AG04449 (cell line): ENCODE results near the gene RPH3AL.

Experiments
- CTCF ChIA-PET: fragments of 350-600 bp; formaldehyde crosslinking; extraction: SDS; loops from one replicate; lab custom pipeline; 2021; ENCODE audit warnings: antibody characterized with exemption; lab: Yijun Ruan, JAX
- POLR2A ChIA-PET: fragments of 400-600, 350-600 bp; formaldehyde crosslinking; extraction: SDS; loops from one replicate; lab custom pipeline; 2020; ENCODE audit warnings: antibody characterized with exemption, inconsistent platforms; lab: Yijun Ruan, JAX
- DNase-seq: peaks from one replicate; pipeline ENCODE4 v3.0.0-alpha.2; 2010; ENCODE audit warnings: low read depth, low spot score
- H3K4me3 ChIP-seq: 2 replicates; pipeline ENCODE4 v1.5.1; 2011; ENCODE audit warnings: low read depth, mild to moderate bottlenecking, control low read depth, low read length
- CTCF ChIP-seq: IDR thresholded peaks from one replicate; pipeline ENCODE4 v1.5.1; 2011; ENCODE audit warnings: mild to moderate bottlenecking, moderate library complexity, low read length, control low read depth, inconsistent platforms; ENCODE audit not compliant: insufficient read depth; ENCODE audit errors: missing control alignments

RPH3AL gene

GRCh38 chr17:349666-350065, 2.9 kb downstream of the RPH3AL start:
- DNase-seq = no peak
- TF ChIP-seq CTCF = no peak
- ChIA-PET CTCF (no interaction called here), POLR2A (no interaction called here)
- H3K4me3 ChIP-seq = no peak overlapping the region

GRCh38 chr17:348692-349425, 3.7 kb downstream of the RPH3AL start:
- POLR2A ChIA-PET = no interaction called here
- CTCF ChIA-PET = no interaction called here
- DNase-seq = no peak
- TF ChIP-seq CTCF = no peak
- no peak overlapping the region for H3K4me3 ChIP-seq

DNA sequence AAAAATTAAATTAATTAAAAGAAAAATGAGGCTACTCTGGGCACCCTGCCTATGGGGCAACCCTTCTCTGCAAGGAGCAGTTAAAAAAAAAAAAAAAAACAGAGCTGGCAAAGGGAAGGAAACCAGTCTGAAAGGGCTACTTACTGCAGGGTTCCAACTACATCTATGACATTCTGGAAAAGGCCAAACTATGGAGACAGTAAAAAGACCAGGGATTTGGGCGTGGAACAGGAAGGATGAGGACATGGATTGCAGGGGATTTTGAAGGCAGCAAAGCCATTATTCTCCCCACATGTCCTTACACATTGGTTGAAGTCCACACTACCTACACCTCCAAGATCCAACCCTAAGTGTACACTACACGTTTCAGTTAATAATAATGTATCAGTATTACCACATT, 4.6 kb downstream of the RPH3AL start:
- no peak for TF ChIP-seq CTCF
- ChIA-PET POLR2A (no interaction called here), CTCF (no interaction called here)
- DNase-seq = no peak
- no peak overlapping the region for H3K4me3 ChIP-seq

GRCh38 chr17:347309-347899, 5.2 kb downstream of the RPH3AL start:
- ChIA-PET CTCF (no interaction called here), POLR2A (no interaction called here)
- TF ChIP-seq CTCF = no peak

GRCh38 chr17:345992-346785, 6.4 kb downstream of the RPH3AL start:
- CTCF ChIA-PET = no interaction called here
- TF ChIP-seq CTCF = no peak
- no peak overlapping the region for H3K4me3 ChIP-seq
- DNase-seq = no peak
- POLR2A ChIA-PET = no interaction called here

More at GRCh38 chr17:347309-347899, 5.2 kb downstream of the RPH3AL start:
- DNase-seq = no peak
- no peak overlapping the region for H3K4me3 ChIP-seq

- POLR2A ChIA-PET = no interaction called here
These were observed 7.3 kb downstream of the RPH3AL start for GRCh38 chr17:345261-345660.

More at GRCh38 chr17:345261-345660, 7.3 kb downstream of the RPH3AL start:
- DNase-seq = no peak
- no peak for TF ChIP-seq CTCF
- CTCF ChIA-PET = no interaction called here
- no peak overlapping the region for H3K4me3 ChIP-seq
